ENCODE measurements around the gene TMEM242. TPM values are rescaled to one million over a fixed set of nuclear protein-coding genes. Genes with fewer than 3 reads are reported as not detected.

TMEM242 gene
- total and polyA plus RNA-seq, 2 of the 13 experiments (the other 11 are each of a cell fraction or from before 2014, with no cell fraction given), result 5.6 to 11.1 TPM

DNA sequence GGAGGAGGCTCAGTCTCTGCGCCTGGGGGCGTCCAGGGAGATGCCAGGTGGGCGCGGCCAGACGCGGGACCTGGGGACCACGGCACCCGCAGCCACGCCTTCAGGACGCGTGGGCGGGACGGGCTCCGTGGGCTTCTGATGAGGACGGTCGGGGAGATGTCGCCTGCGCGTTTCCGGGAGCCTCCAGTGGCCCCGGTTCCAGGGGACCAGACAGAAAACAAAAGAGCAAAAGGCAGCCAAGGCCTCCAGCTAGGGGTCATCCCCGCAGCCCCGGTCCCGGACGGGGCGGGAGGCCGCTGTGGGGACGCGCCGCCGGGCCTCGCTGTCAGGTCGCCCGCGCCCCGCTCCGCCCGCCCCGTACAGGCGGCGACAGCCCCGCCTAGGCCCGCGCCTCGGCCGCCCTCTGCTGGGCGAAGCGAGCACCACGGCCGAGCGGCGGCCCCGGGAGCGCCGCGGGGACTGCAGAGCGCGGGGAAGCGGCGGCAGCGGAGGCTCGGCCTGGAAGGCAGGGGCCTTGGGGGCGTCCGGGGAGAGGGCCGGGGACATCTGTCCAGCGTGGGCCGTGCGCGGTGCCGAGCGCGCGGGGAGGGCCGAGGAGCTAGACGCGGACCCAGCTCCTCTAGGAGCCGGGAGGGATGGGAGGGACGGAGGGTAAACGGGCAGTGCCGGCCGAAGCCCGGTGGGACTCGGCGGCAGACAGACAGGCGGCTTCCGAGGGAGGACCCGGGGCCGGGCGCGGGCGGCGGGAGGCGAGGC, 48.7 kb downstream of the TMEM242 start:
- in situ Hi-C loops (cut with HindIII; ENCODE audit: extremely low pct_ligation_motif_present, low pct_unique_long_range_greater_than_20kb) (loop anchor here (5.0 kb wide), 1 partner anchor 47 kb away; no protein-coding TSS in a partner anchor), intact Hi-C loops (cut with micrococcal nuclease; ENCODE audit: unreplicated experiment) (loop anchor here (2.0 to 5.0 kb wide), 2 partner anchors 48 to 242 kb away; no protein-coding TSS in a partner anchor)
- H3K36me3 ChIP-seq (replicated peaks in 1 of 2; ENCODE audit: control insufficient read depth in 1 of 2, insufficient read depth in 2 of 2, low read length in 2 of 2), result no peaks in the 10 kb centered on the region
- H3K4me3 ChIP-seq (replicated peaks in 1 of 3; ENCODE audit: insufficient read depth in 1 of 3, low read depth in 2 of 3, low read length in 3 of 3), result peak overlapping the region; percentile 66 to 80 (median 68)
- POLR2A ChIA-PET, result no interaction called here
- 1% methylated on average over 16 of the region's 93 CpGs for WGBS (ENCODE audit: low lambda C conversion rate)
- FAIRE-seq, result no peak
- CTCF ChIA-PET (ENCODE audit: low intra/inter-chr PET ratio, low total read pairs), result interaction anchor here (0.7 kb wide), 2 partner anchors 135 to 710 kb away, joined by 3 to 4 read pairs; no protein-coding TSS in a partner anchor
- H3K27ac ChIP-seq (ENCODE audit: extremely low read length, insufficient read depth, low read length), result no peak overlapping the region
- peaks cover 2 to 7% of the 10 kb centered on the region in 2 experiments; a peak in 3 of 5 replicates for H3K27me3 ChIP-seq (ENCODE audit: control insufficient read depth in 1 of 2, insufficient read depth in 2 of 2, low read length in 2 of 2)
- H3K79me2 ChIP-seq (ENCODE audit: insufficient read depth, low read length), result no peaks in the 10 kb centered on the region
- no peaks in the 10 kb centered on the region for H4K20me1 ChIP-seq (ENCODE audit: insufficient read depth, low read length)
- H3K9ac ChIP-seq (ENCODE audit: insufficient read depth, low read depth, low read length), result peak overlapping the region; percentile 59; the same call in 1 of the 2 replicates
- BruUV-seq (replicated peaks), result no TSS peak
- H3K4me2 ChIP-seq (ENCODE audit: low read depth, low read length), result peak overlapping the region; percentile 84
- DNase-seq (ENCODE audit: low spot score), result peak; percentile 38
- H2AFZ ChIP-seq (ENCODE audit: low read length), result no peak overlapping the region
- no peaks in the 10 kb centered on the region for H3K9me3 ChIP-seq (ENCODE audit: low read length)
- H3K4me1 ChIP-seq (ENCODE audit: insufficient read depth, low read length), result peaks cover 52% of the 10 kb centered on the region
- peak; percentile 92 for ATAC-seq
- TF ChIP-seq HNF1B (CRISPR knock-in tag; IDR thresholded peaks at IDR 0.05) (no peak), NCOR1 (IDR thresholded peaks at IDR 0.05; ENCODE audit: borderline replicate concordance, low read length) (no peak), RARG (CRISPR knock-in tag; IDR thresholded peaks at IDR 0.05; ENCODE audit: low read depth) (no peak), ZNF674 (CRISPR knock-in tag; IDR thresholded peaks at IDR 0.05; ENCODE audit: low read depth) (no peak), ZNF512 (CRISPR knock-in tag; IDR thresholded peaks at IDR 0.05) (no peak), SCMH1 (CRISPR knock-in tag; IDR thresholded peaks at IDR 0.05; ENCODE audit: borderline replicate concordance) (no peak), TSC22D2 (CRISPR knock-in tag; IDR thresholded peaks at IDR 0.05; ENCODE audit: borderline replicate concordance) (peak; percentile 50; the same call in 1 of the 2 replicates), ZNF569 (CRISPR knock-in tag; IDR thresholded peaks at IDR 0.05; ENCODE audit: borderline replicate concordance) (no peak), ESRRA (CRISPR knock-in tag; IDR thresholded peaks at IDR 0.05; ENCODE audit: low read depth) (0 out of 2 replicates have a peak, but pooled peaks have one; percentile 27), SKI (IDR thresholded peaks at IDR 0.05; ENCODE audit: partially characterized antibody) (peak; percentile 67), ZNF33A (CRISPR knock-in tag; IDR thresholded peaks at IDR 0.05; ENCODE audit: borderline replicate concordance) (no peak; the same call in 1 of the 2 replicates), NFE2L2 (IDR thresholded peaks at IDR 0.05; ENCODE audit: low read length) (no peak), PLSCR1 (CRISPR knock-in tag; IDR thresholded peaks at IDR 0.05; ENCODE audit: borderline replicate concordance) (no peak), ZNF619 (CRISPR knock-in tag; IDR thresholded peaks at IDR 0.05) (no peak), ZNF616 (CRISPR knock-in tag; IDR thresholded peaks at IDR 0.05; ENCODE audit: low read depth) (no peak), MXD4 (CRISPR knock-in tag; IDR thresholded peaks at IDR 0.05) (no peak), RAD51 (IDR thresholded peaks at IDR 0.05; ENCODE audit: borderline replicate concordance) (no peak), ZNF605 (CRISPR knock-in tag; IDR thresholded peaks at IDR 0.05) (peak; percentile 46; the same call in 1 of the 2 replicates)
- TF ChIP-seq, protein P1, sequence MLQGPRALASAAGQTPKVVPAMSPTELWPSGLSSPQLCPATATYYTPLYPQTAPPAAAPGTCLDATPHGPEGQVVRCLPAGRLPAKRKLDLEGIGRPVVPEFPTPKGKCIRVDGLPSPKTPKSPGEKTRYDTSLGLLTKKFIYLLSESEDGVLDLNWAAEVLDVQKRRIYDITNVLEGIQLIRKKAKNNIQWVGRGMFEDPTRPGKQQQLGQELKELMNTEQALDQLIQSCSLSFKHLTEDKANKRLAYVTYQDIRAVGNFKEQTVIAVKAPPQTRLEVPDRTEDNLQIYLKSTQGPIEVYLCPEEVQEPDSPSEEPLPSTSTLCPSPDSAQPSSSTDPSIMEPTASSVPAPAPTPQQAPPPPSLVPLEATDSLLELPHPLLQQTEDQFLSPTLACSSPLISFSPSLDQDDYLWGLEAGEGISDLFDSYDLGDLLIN (CRISPR knock-in tag; IDR thresholded peaks at IDR 0.05; ENCODE audit: borderline replicate concordance), result no peak
